CD4-positive, alpha-beta T cell treated with Interleukin-6 at 100 ng/mL for 8 hours (primary cell): Measurements from ENCODE around the gene EPHA6.
"Not testable (repeated sequence)": the region's sequence is repeated elsewhere in the genome, so short reads cannot be mapped to it uniquely, and the experiment has no call there.

Experiments used
- DNase-seq: peaks from one replicate; pipeline ENCODE4 v3.0.0-alpha.2; 2020; ENCODE audit warnings: mixed read lengths, low spot score

The EPHA6 gene

GRCh38 chr3:96915445-96915844, 101.1 kb downstream of the EPHA6 start:
- no peak for DNase-seq

- no peak for DNase-seq
These were observed 116.9 kb downstream of the EPHA6 start for GRCh38 chr3:96931119-96931862.

- not testable (repeated sequence) for DNase-seq
These were observed 127.7 kb downstream of the EPHA6 start for GRCh38 chr3:96942131-96942530.

GRCh38 chr3:96958856-96959255, 144.5 kb downstream of the EPHA6 start:
- DNase-seq, result no peak

- DNase-seq, result no peak
These were observed 145.1 kb downstream of the EPHA6 start for GRCh38 chr3:96959474-96959873.

GRCh38 chr3:96959901-96960641, 145.7 kb downstream of the EPHA6 start:
- no peak for DNase-seq

DNA sequence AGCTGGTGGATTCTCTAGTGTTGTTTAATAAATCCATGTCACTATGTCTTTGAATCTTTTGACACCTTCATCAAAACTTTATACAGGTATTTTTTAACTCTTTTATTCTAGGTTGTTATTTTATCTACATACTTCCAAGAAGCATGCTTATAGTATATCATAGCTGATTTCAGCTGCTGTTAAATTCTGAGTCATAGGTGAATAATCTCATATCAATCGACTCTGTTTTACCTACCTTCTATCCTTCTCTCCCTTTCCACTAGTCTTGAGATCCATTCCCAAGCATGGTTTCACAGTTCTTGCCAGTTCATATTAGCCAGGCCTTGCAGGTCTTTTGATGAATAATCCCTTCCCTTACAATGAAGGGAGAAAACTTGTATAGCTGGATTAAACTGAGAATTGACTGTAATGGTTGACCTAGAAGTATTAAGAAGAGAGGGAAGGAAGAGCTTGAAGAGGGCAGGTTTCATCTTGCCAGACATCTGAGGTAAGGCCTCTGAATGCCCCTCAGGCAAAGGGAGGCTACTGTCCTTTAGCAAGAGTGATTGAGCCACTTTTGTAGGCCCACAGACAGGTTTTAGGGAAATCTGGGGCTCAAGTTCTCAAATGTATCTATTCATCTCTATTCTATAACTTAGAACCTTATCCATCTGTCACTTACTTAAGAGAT, 146.4 kb downstream of the EPHA6 start:
- DNase-seq, result no peak

GRCh38 chr3:96961576-96961975, 147.2 kb downstream of the EPHA6 start:
- no peak for DNase-seq

DNA sequence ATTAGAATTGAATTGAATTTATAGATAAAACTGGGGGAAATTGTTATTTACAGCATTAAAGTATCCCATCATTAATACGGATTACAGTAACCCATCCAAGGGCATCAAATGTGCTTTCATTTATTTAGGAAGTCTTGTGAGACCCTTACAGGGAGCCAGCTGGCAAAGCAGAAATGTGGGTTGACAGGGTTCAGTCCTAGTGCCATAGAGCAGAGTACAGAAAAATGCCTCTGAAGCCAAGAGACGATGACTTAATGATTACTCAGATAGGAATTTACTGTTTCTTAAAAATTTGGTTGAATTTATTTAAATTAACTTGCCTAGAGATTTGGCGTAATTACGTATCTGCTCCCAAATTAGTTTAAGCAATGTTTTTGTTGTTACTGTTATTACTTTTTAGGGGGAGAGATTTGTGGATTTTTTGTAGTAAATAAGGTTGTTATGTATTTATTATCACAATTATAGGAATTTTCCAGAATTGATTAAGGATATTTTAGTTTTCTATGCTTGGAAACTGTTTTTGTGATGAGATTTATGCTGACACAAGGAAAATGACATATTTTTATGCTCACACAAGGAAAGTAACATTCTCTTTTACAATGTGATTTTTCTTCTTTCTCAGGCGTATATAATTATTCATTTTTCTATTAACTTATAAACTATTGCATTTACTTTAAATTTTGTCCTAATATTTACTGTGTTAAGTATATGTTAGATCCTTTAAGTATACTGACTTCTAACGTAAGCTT, 152.0 kb downstream of the EPHA6 start:
- no peak for DNase-seq

DNA sequence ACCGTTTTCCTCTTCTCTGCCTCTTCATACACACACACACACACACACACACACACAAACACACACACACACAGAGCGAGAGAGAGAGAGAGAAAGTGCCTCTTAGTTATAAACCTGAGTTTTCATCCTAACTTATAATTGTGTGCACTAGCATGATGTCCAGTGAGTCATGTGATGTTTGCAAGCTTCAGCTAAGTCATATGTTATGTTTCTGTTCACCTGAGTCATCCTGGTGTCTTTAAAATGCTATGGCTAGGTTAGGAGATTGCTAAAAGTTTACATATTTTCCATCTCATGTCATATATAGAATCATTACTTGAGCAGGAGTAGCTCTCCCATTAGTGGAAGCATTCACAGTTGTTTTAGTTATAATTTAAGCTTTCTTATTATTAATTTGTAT, 155.8 kb downstream of the EPHA6 start:
- no peak for DNase-seq

- DNase-seq, result no peak
These were observed 163.3 kb downstream of the EPHA6 start for GRCh38 chr3:96977671-96978070.

GRCh38 chr3:96983716-96984115, 169.3 kb downstream of the EPHA6 start:
- DNase-seq, result not testable (repeated sequence)

DNA sequence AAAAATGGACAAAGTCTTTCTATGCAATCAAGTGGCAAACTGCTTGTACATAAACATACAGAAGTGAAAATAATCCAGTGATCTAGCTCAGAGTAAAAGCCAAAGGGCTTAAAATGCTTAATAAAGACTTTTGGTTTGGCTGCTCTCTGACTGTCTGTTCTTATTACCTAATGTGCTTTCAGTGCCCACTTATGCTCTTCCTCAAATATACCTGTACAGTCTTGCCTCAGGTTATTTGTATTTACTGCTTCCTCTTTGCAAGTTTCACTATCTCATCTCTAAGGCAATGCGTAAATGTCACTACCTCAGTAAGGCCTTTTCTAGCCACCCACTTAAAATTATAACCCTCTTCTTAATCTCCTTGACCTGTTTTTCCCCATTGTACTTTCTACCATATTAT, 171.8 kb downstream of the EPHA6 start:
- no peak for DNase-seq

DNA sequence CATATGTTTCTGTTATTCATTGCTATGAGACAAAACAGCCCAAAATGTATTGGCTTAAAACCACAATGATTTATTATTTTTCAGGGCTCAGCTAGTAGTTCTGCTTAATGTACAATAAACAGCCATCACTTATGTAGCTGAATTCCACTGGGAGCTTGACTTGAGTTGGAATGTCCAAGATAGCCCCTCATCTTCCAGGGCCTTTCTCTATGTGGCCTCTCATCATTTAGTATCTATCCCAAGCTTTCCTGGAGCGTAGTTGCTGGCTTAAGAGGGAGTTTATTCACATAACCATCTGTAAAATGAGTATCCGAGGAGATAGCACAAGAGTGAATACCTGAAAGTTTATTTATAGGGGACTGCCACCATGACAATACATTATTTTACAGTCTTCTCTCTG, 176.8 kb downstream of the EPHA6 start:
- no peak for DNase-seq

DNA sequence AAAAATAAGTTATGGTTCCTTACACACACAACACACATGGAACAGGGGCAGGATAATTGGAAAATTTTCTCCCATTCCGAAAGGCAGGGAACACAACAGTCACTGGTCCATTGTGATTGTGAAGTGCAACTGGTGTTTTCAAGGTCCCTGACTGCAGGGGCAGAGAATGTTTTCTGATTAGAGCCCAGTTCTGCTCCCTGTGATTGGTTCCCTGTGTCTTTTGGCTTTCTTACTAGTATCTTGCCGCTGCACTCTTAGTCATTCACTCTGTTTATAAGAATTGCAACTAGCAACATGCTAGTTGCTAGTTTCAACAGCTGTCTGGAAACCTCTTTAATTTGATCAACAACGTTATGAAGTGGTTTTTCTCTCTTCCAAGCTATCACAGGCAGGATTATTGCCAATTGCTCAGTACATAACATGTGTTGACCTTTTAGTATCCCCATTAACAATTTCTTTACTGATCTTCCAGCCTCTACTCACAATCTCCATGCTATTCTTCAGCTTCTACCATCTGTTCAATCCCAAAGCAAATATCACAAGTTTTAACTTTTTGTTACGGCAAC, 177.5 kb downstream of the EPHA6 start:
- DNase-seq, result no peak

GRCh38 chr3:96994988-96995387, 180.6 kb downstream of the EPHA6 start:
- DNase-seq, result no peak

- no peak for DNase-seq
These were observed 181.6 kb downstream of the EPHA6 start for GRCh38 chr3:96996009-96996408.

DNA sequence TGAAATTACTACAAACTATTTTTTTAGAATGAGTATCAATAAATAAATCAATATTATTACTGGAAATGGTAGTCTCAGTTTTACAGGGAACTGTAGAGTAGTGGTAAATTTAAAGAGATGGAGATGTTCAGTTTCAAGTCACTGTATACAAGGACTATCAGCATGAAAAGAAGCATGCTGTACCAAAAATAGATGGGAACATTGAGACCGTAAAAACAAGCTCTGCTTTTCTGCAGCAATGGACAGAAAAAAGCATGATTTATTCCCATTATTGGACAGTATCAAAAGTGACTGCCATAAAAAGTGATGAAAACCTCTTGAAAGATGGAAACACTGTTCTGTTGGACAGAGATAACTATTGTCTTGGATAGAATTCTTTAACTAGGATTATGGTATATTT, 187.2 kb downstream of the EPHA6 start:
- DNase-seq, result no peak

- DNase-seq, result no peak
These were observed 195.1 kb downstream of the EPHA6 start for GRCh38 chr3:97009427-97010019.

GRCh38 chr3:97010881-97011657, 196.7 kb downstream of the EPHA6 start:
- no peak for DNase-seq

DNA sequence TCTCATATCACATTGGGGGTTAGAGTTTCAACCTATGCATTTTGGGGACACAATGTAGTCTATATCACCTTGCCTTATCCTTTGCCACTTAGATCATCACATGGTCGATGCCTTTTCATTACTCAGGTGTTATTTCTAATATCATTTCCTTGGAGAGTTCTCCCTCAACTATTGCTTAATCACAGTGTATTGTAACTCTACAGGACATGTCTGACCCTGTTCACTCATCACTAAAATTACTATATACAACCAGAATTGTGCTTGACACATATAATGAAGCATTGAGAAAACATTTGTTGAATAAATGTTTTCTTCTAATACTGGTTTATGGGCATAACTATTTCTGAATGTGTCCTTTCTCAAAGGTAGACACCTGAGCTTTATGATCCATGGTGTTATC, 207.4 kb downstream of the EPHA6 start:
- DNase-seq, result no peak
